ENCODE data around the gene OMP.

Gene OMP

DNA sequence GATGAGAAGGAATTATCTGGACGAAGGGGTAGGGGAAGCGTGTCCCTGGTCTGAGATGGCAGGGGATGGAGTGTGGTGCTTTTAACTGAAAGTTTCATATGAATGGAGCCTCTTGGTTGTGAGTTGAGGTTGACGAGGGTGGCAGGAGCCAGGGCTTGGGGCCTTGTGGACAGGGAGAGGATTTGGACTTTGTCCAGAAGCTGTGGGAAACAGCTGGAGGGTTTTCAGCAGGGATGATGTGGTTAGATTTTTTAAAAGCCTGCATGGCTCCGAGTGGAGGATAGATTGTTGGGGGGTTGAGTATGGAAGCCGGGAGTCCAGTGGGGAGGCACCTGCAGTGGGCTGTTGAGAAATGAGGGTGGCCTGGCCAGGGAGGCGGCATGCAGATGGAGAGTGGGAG lies 50.2 kb downstream of the OMP start:
- no peak overlapping the region for H3K4me3 ChIP-seq
- DNase-seq (ENCODE audit: low spot score) = no peak
- TF ChIP-seq, protein P1, sequence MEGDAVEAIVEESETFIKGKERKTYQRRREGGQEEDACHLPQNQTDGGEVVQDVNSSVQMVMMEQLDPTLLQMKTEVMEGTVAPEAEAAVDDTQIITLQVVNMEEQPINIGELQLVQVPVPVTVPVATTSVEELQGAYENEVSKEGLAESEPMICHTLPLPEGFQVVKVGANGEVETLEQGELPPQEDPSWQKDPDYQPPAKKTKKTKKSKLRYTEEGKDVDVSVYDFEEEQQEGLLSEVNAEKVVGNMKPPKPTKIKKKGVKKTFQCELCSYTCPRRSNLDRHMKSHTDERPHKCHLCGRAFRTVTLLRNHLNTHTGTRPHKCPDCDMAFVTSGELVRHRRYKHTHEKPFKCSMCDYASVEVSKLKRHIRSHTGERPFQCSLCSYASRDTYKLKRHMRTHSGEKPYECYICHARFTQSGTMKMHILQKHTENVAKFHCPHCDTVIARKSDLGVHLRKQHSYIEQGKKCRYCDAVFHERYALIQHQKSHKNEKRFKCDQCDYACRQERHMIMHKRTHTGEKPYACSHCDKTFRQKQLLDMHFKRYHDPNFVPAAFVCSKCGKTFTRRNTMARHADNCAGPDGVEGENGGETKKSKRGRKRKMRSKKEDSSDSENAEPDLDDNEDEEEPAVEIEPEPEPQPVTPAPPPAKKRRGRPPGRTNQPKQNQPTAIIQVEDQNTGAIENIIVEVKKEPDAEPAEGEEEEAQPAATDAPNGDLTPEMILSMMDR (IDR thresholded peaks at IDR 0.05) = no peak
- H3K27ac ChIP-seq = no peak overlapping the region
